Lung (tissue), 12 donors: ENCODE measurements around the gene NFYC. TPM values are rescaled to one million over a fixed set of nuclear protein-coding genes. Genes with fewer than 3 reads are reported as not detected.

Source experiments
- ATAC-seq: fragments of 200-7000 bp; cut with Tn5 transposase; one replicate; pipeline ENCODE4 v1.9.1; 2020; ENCODE audit warnings: moderate number of reproducible peaks; ENCODE audit not compliant: insufficient read depth, low FRiP score
- DNase-seq, 3 donors: peaks; one replicate each; pipeline ENCODE4 v3.0.0-alpha.2; 2013 to 2017
- H3K27ac ChIP-seq, 2 donors: one replicate each; pipeline ENCODE4 v1.5.1; 2013; ENCODE audit warnings: mild to moderate bottlenecking in 2 of 2, moderate library complexity in 2 of 2, control low read depth in 1 of 2, inconsistent platforms in 1 of 2, low read depth in 1 of 2, low read length in 1 of 2
- H3K27me3 ChIP-seq, 3 donors: one replicate each; pipeline ENCODE4 v1.5.1; 2013; ENCODE audit warnings: low read length in 2 of 3; ENCODE audit not compliant: control insufficient read depth in 3 of 3, insufficient read depth in 3 of 3
- H3K36me3 ChIP-seq, 4 donors: one replicate each; pipeline ENCODE4 v1.5.1; 2013; ENCODE audit warnings: low read length in 4 of 4, mild to moderate bottlenecking in 1 of 4, moderate library complexity in 1 of 4; ENCODE audit not compliant: control insufficient read depth in 4 of 4, insufficient read depth in 4 of 4
- H3K4me1 ChIP-seq, 5 donors: one replicate each; pipeline ENCODE4 v1.5.1; 2013; ENCODE audit warnings: low read length in 5 of 5, mild to moderate bottlenecking in 2 of 5, moderate library complexity in 1 of 5; ENCODE audit not compliant: control insufficient read depth in 5 of 5, insufficient read depth in 5 of 5
- H3K4me3 ChIP-seq: one replicate; pipeline ENCODE4 v1.5.1; 2013; ENCODE audit warnings: mild to moderate bottlenecking, control low read depth, moderate library complexity
- H3K9ac ChIP-seq, 2 donors: one replicate each; pipeline ENCODE4 v1.5.1; 2013; ENCODE audit warnings: low read length in 2 of 2, control low read depth in 1 of 2; ENCODE audit not compliant: insufficient read depth in 1 of 2
- H3K9me3 ChIP-seq, 4 donors: one replicate each; pipeline ENCODE4 v1.5.1; 2013; ENCODE audit warnings: low read length in 3 of 4, mild to moderate bottlenecking in 1 of 4, moderate library complexity in 1 of 4; ENCODE audit not compliant: control insufficient read depth in 4 of 4, insufficient read depth in 3 of 4
- WGBS, 2 donors: extraction: QIAGEN DNeasy Blood & Tissue Kit; methylation state at CpG; one replicate each; pipeline ENCODE4 v1.1.7; 2013; 5-methylcytosine and 5-hydroxymethylcytosine counted together
- polyA plus RNA-seq, 2 donors: library from polyadenylated mRNA; stranded (reverse); fragments of 200-250 nt; gene quantifications; one replicate each; pipeline ENCODE4 v1.2.1, GENCODE V29; 2013
- total RNA-seq, 2 donors: library from RNA; depleted of rRNA in 1 of 2; stranded (reverse); fragments of >200 nt in 1 of 2; gene quantifications; one replicate each; pipeline ENCODE4 v1.2.1, GENCODE V29; 2014 to 2021
- TF ChIP-seq, protein P1 (sequence below): IDR thresholded peaks from 2 replicates; pipeline ENCODE4 v1.5.1; 2012; ENCODE audit warnings: mild to moderate bottlenecking; ENCODE audit errors: control extremely low read depth, extremely low read depth
- donor health status: control.
- donor health status: control.
- donor health status: Bipolar disorder and iron deficiency.
- donor health status: healthy.
- donor health status: DM: yes; HTN: yes; CAD: no.

NFYC gene
- total and polyA plus RNA-seq, 4 donors: 28.6 to 69.5 (median 50.3) TPM

DNA sequence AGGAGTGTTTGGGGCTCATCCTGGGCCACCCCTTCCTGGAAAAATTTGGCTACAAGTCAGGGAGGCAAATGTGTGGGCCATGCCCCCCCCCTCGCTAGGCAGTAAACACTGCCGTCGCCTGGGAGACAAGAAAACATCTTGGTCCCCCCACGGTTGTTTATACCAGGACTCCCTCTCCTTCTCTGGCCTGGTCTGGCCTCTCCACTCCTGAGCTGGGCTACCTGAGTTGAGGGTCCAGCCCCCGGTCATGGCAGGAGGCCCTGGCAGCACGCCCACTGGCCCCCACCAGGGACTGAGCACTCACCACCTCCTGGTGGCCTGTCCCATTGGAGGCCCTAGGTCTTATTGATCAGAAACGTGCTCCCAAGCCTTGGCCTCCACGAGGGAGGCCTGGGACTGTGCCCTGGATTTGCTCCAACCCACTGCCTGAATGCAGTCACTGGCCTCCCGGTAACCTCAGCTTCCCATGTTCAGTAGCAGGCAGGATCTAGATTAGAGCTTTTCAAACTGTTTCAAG, 107.9 kb downstream of the NFYC start:
- ATAC-seq: no peak
- H3K9me3 ChIP-seq: no peaks in the 10 kb centered on the region
- WGBS, 2 donors: 55 to 62% methylated on average over 9 of the region's 9 CpGs
- H3K9ac ChIP-seq: peak overlapping the region in 1 of 2 donors; percentile 32
- H3K27ac ChIP-seq: no peak overlapping the region
- no peaks in the 10 kb centered on the region for H3K36me3 ChIP-seq
- H3K4me1 ChIP-seq: peaks cover 0 to 37% (median 10%) of the 10 kb centered on the region in 5 donors
- DNase-seq: peak; percentile 79 to 87 (median 81)
- H3K4me3 ChIP-seq: no peak overlapping the region
- no peaks in the 10 kb centered on the region for H3K27me3 ChIP-seq
- TF ChIP-seq, protein P1, sequence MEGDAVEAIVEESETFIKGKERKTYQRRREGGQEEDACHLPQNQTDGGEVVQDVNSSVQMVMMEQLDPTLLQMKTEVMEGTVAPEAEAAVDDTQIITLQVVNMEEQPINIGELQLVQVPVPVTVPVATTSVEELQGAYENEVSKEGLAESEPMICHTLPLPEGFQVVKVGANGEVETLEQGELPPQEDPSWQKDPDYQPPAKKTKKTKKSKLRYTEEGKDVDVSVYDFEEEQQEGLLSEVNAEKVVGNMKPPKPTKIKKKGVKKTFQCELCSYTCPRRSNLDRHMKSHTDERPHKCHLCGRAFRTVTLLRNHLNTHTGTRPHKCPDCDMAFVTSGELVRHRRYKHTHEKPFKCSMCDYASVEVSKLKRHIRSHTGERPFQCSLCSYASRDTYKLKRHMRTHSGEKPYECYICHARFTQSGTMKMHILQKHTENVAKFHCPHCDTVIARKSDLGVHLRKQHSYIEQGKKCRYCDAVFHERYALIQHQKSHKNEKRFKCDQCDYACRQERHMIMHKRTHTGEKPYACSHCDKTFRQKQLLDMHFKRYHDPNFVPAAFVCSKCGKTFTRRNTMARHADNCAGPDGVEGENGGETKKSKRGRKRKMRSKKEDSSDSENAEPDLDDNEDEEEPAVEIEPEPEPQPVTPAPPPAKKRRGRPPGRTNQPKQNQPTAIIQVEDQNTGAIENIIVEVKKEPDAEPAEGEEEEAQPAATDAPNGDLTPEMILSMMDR: no peak

DNA sequence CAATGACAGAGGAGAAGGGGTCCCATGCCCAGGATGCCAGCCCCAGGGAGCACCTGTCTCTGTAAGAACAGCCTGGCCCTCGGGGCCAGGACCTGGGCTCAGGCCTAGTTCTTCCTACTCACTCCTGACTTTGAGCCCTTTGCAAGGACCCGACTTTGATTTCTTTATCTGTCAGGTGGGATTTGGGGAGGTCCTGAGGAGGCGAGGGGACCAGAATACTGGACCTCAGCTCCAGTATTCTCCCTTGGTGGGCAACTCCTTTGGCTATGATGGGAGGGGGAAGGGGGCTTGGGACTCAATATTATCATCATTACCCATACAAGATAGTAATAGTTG, 110.2 kb downstream of the NFYC start:
- TF ChIP-seq, protein P1: no peak
- H3K36me3 ChIP-seq: no peaks in the 10 kb centered on the region
- H3K27me3 ChIP-seq: no peaks in the 10 kb centered on the region
- H3K4me1 ChIP-seq: peaks cover 0 to 44% (median 10%) of the 10 kb centered on the region in 5 donors
- ATAC-seq: no peak
- no peak overlapping the region for H3K4me3 ChIP-seq
- H3K27ac ChIP-seq: peak overlapping the region in 1 of 2 donors; percentile 72
- DNase-seq: no peak
- 69 to 71% methylated on average over 3 of the region's 3 CpGs for WGBS, 2 donors
- peak overlapping the region in 1 of 2 donors; percentile 67 for H3K9ac ChIP-seq
- H3K9me3 ChIP-seq: no peaks in the 10 kb centered on the region

DNA sequence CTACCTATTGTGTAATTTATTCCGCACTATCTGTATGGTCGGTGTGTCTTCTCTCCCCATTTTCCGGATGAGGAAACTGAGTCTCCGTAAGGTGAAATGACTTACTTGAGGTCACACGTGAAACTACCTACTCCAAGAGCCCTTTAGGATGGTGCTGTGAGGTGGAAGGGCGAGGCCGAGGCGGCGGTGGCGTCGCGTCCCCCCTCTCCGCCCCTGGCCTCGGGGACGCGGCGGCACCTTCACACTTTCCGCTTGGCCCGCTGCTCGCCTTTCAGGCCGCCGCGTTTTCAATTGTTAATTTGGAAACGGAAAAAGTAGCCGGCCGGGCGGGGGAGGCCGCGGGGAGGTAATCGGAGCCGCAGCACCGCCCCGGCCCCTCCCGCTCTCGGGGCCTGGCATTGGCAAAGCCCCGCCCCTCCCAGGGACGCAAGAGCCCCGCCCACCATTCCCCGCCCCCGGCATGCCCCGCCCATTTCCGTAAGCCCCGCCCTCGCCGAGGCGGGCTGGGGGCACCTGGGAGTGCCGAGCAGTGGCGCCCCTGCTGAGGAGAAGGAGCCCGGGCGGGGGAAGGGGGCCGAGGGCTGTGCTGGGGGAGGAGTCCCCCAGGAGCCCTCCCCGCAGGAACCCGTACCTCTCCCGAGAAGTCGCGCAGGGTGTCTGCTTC, 110.7 kb downstream of the NFYC start:
- ATAC-seq: peak; percentile 92
- 4 to 5% methylated on average over 40 to 56 of the region's 56 CpGs for WGBS, 2 donors
- peak; percentile 78 to 85 (median 84) for DNase-seq
- TF ChIP-seq, protein P1: no peak
- Histone ChIP-seq H3K36me3 (no peaks in the 10 kb centered on the region), H3K27ac (peak overlapping the region; percentile 43 to 72), H3K27me3 (no peaks in the 10 kb centered on the region), H3K9ac (peak overlapping the region in 1 of 2 donors; percentile 67), H3K9me3 (no peaks in the 10 kb centered on the region), H3K4me3 (no peak overlapping the region), H3K4me1 (peaks cover 0 to 49% (median 7%) of the 10 kb centered on the region in 5 donors)
